NCI-H460 (cell line): ENCODE measurements around the gene RNF141. TPM values are rescaled to one million over a fixed set of nuclear protein-coding genes. Genes with fewer than 3 reads are reported as not detected.

Experiments
- DNase-seq: peaks from one replicate; pipeline ENCODE4 v3.0.0-alpha.2; 2016; ENCODE audit warnings: low read depth; ENCODE audit errors: extremely low read depth
- polyA plus RNA-seq: library from polyadenylated mRNA; depleted of rRNA; stranded (reverse); fragments of >200 nt; gene quantifications from 2 replicates; pipeline ENCODE4 v1.2.3, GENCODE V29; 2014; cell fraction: nucleus; rRNA removed
- total RNA-seq: library from RNA; depleted of rRNA; stranded (reverse); fragments of >200 nt; shearing (Covaris generic); gene quantifications from 2 replicates; pipeline ENCODE4 v1.2.3, GENCODE V29; 2014; rRNA removed

RNF141 gene
- 14.6 and 15.3 TPM in 2 replicates for total RNA-seq
- 8.2 and 12.7 TPM in 2 replicates for polyA plus RNA-seq

GRCh38 chr11:10540915-10541560, at the start of gene RNF141:
RNF141 (minus strand) TSS chr11:10541187; CDS start chr11:10534158, 7,029 bp downstream.
- DNase-seq = peak; percentile 85

GRCh38 chr11:10590218-10590915, 49.4 kb upstream of the RNF141 start:
- no peak for DNase-seq

GRCh38 chr11:10588904-10589303, 47.9 kb upstream of the RNF141 start:
- DNase-seq = no peak

GRCh38 chr11:10587995-10588394, 47.0 kb upstream of the RNF141 start:
- DNase-seq = no peak

GRCh38 chr11:10587388-10587787, 46.4 kb upstream of the RNF141 start:
- DNase-seq = no peak

GRCh38 chr11:10584071-10584501, 43.1 kb upstream of the RNF141 start:
- DNase-seq = no peak

GRCh38 chr11:10581481-10582019, 40.6 kb upstream of the RNF141 start:
- no peak for DNase-seq

- DNase-seq = no peak
Observed at GRCh38 chr11:10580623-10581022, 39.6 kb upstream of the RNF141 start.

GRCh38 chr11:10579700-10580099, 38.7 kb upstream of the RNF141 start:
- DNase-seq = no peak

GRCh38 chr11:10576035-10576398, 35.0 kb upstream of the RNF141 start:
- DNase-seq = no peak

- DNase-seq = no peak
Observed at GRCh38 chr11:10575346-10576034, 34.5 kb upstream of the RNF141 start.

- no peak for DNase-seq
Observed at GRCh38 chr11:10573556-10573955, 32.6 kb upstream of the RNF141 start.

GRCh38 chr11:10573028-10573427, 32.0 kb upstream of the RNF141 start:
- DNase-seq = no peak

- DNase-seq = no peak
Observed at GRCh38 chr11:10572533-10572932, 31.5 kb upstream of the RNF141 start.

- no peak for DNase-seq
Observed at GRCh38 chr11:10568486-10568941, 27.5 kb upstream of the RNF141 start, which contains the start of gene LYVE1. LYVE1 (minus strand) TSS chr11:10568665; CDS start chr11:10568532, 133 bp downstream.

- no peak for DNase-seq
Observed at GRCh38 chr11:10567446-10567845, 26.5 kb upstream of the RNF141 start.

GRCh38 chr11:10566257-10566957, 25.4 kb upstream of the RNF141 start:
- DNase-seq = no peak

GRCh38 chr11:10565493-10565892, 24.5 kb upstream of the RNF141 start:
- DNase-seq = no peak

- no peak for DNase-seq
Observed at GRCh38 chr11:10564696-10565318, 23.8 kb upstream of the RNF141 start.

- DNase-seq = no peak
Observed at GRCh38 chr11:10564030-10564429, 23.0 kb upstream of the RNF141 start.
